Kidney (tissue), 14 donors: ENCODE results near the gene ARSD. TPM values are rescaled to one million over a fixed set of nuclear protein-coding genes. Genes with fewer than 3 reads are reported as not detected.

Source experiments
- DNase-seq, 5 donors: peaks; one replicate each; pipeline ENCODE4 v3.0.0-alpha.2; 2013 to 2020
- FAIRE-seq: peaks from 2 replicates; lab custom pipeline; 2012; peaks lifted over from hg19 to GRCh38; lab: Jason Lieb, UNC
- H3K27ac ChIP-seq, 2 donors: one replicate each; pipeline ENCODE4 v1.7.0; 2013; ENCODE audit warnings: low read depth in 2 of 2, low read length in 2 of 2, inconsistent platforms in 1 of 2
- H3K27me3 ChIP-seq: one replicate; pipeline ENCODE4 v1.7.1; 2013; ENCODE audit warnings: low read length, inconsistent platforms; ENCODE audit not compliant: control insufficient read depth, insufficient read depth
- H3K36me3 ChIP-seq, 3 donors: one replicate each; pipeline versions ENCODE4 v1.7.0 to v1.7.1; 2013; ENCODE audit warnings: low read length in 3 of 3, control low read depth in 1 of 3, inconsistent platforms in 1 of 3; ENCODE audit not compliant: insufficient read depth in 3 of 3, control insufficient read depth in 2 of 3
- H3K4me1 ChIP-seq, 3 donors: one replicate each; pipeline versions ENCODE4 v1.7.0 to v1.7.1; 2013; ENCODE audit warnings: low read length in 3 of 3, inconsistent platforms in 1 of 3, low read depth in 1 of 3; ENCODE audit not compliant: control insufficient read depth in 2 of 3, insufficient read depth in 2 of 3
- H3K4me3 ChIP-seq, 3 donors: one replicate each; pipeline versions ENCODE4 v1.7.0 to v1.8.1; 2013; ENCODE audit warnings: low read length in 3 of 3, control low read depth in 1 of 3, inconsistent platforms in 1 of 3
- H3K9ac ChIP-seq, 3 donors: one replicate each; pipeline versions ENCODE4 v1.7.0 to v1.7.1; 2013; ENCODE audit warnings: low read length in 3 of 3, control low read depth in 1 of 3, inconsistent platforms in 1 of 3
- H3K9me3 ChIP-seq, 3 donors: one replicate each; pipeline versions ENCODE4 v1.7.0 to v1.7.1; 2013; ENCODE audit warnings: low read length in 3 of 3, control low read depth in 1 of 3, inconsistent platforms in 1 of 3; ENCODE audit not compliant: control insufficient read depth in 2 of 3, insufficient read depth in 1 of 3
- intact Hi-C: fragments of 100-400 bp; cut with DNase I; formaldehyde crosslinking; loops from one replicate; pipeline ENCODE4 v1.11.1; 2022
- polyA plus RNA-seq: library from polyadenylated mRNA; stranded (reverse); fragments of 350-450 nt; fragmentation: Illumina TruSeq; extraction: RNeasy Lipid Tissue Mini Kit (QIAGEN cat#74804); gene quantifications from one replicate; pipeline ENCODE4 v1.2.3, GENCODE V29; 2014; ENCODE audit warnings: low read depth, low replicate concordance; ENCODE audit not compliant: insufficient read depth
- total RNA-seq: library from RNA; stranded (reverse); fragmentation: NEBNext Ultra II Directional; extraction: Animal tissue kit (Norgen Biotek cat#: 25700); gene quantifications from one replicate; pipeline ENCODE4 v1.2.1, GENCODE V29; 2021
- TF ChIP-seq, protein P1 (sequence below): IDR thresholded peaks from 3 replicates; pipeline ENCODE4 v1.5.1; 2012; ENCODE audit warnings: mild to moderate bottlenecking, moderate library complexity, borderline replicate concordance; ENCODE audit not compliant: insufficient read depth; ENCODE audit errors: extremely low read depth
- donor health status: control.
- donor health status: control.
- donor health status: control.
- donor health status: control.
- donor health status: control.
- donor health status: DM: yes; HTN: yes; CAD: no.
- donor health status: Normal renal cell carcinoma (clear cell type).

ARSD gene
- total and polyA plus RNA-seq, 2 donors from 2014 or later, result 35.4 to 106 TPM

DNA sequence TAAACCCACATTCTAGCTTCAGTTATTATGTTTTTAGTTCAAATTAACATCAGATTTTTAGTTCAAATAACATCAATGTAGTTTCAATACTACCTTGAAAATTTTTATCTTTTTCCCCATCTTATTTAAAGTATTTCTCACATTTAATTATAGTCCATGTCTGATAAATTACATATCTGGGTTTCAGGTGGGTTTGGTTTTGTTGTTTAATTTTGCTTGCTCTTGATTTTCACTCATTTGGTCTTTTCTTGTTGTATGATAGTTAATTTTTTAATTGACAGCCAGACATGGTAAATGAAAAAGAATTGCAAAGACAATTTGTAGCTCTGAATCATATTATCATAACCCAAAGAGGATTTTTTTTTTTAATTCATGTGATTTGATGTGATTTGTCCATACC lies 58.5 kb downstream of the ARSD start:
- no peaks in the 10 kb centered on the region for H3K36me3 ChIP-seq
- DNase-seq, result no peak
- intact Hi-C loops, result no loop called here
- no peak overlapping the region for H3K9ac ChIP-seq
- H3K27ac ChIP-seq, result no peak overlapping the region
- TF ChIP-seq, protein P1, sequence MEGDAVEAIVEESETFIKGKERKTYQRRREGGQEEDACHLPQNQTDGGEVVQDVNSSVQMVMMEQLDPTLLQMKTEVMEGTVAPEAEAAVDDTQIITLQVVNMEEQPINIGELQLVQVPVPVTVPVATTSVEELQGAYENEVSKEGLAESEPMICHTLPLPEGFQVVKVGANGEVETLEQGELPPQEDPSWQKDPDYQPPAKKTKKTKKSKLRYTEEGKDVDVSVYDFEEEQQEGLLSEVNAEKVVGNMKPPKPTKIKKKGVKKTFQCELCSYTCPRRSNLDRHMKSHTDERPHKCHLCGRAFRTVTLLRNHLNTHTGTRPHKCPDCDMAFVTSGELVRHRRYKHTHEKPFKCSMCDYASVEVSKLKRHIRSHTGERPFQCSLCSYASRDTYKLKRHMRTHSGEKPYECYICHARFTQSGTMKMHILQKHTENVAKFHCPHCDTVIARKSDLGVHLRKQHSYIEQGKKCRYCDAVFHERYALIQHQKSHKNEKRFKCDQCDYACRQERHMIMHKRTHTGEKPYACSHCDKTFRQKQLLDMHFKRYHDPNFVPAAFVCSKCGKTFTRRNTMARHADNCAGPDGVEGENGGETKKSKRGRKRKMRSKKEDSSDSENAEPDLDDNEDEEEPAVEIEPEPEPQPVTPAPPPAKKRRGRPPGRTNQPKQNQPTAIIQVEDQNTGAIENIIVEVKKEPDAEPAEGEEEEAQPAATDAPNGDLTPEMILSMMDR, result no peak
- H3K4me1 ChIP-seq, result no peaks in the 10 kb centered on the region
- peak; percentile 15 for FAIRE-seq
- H3K27me3 ChIP-seq, result no peaks in the 10 kb centered on the region
- no peak overlapping the region for H3K4me3 ChIP-seq
- H3K9me3 ChIP-seq, result no peaks in the 10 kb centered on the region

DNA sequence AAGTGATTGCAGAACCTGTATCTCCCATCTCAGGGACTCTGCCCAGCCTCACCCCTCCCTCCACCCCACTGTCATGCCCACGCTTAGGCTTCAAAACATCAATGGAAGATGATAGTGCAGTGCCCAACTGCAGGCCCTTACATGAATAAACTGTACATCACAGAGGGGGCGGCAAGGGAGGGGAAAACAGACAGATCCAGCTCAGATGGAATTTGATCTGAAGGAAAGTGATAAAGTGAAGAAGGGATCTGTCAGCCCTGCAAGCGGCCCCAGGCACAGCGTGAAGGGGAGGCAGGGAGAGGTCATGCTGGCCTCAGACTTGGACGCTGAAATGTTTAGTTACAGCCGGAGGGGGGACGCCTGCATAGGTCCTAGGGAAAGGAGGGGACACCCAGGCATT lies 61.9 kb downstream of the ARSD start:
- TF ChIP-seq, protein P1, result no peak
- no peaks in the 10 kb centered on the region for H3K27me3 ChIP-seq
- intact Hi-C loops, result no loop called here
- H3K27ac ChIP-seq, result no peak overlapping the region
- no peak overlapping the region for H3K4me3 ChIP-seq
- H3K9me3 ChIP-seq, result no peaks in the 10 kb centered on the region
- H3K9ac ChIP-seq, result no peak overlapping the region
- H3K36me3 ChIP-seq, result no peaks in the 10 kb centered on the region
- H3K4me1 ChIP-seq, result no peaks in the 10 kb centered on the region
- FAIRE-seq (no peak), DNase-seq (peak in 3 of 5 donors; percentile 37 to 64 (median 55))

DNA sequence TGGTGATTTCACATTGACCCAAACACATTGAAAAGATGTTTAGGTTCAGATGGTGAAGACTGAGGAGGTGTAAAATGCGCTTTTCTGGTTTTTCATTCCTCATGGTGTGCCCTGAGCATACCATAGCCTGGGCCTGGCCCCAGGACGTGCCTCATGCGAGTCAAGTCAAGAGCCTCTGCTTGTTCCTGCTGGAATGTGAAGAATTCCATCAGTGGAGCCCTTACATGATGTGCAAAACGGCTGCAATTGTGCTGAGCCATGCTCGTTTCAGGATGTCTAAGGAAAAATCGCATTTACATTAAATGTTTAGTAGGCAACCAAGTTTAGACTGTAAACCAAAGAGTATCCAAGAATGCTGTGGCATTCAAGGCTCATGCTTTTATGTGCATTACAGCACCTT lies 65.5 kb downstream of the ARSD start:
- TF ChIP-seq, protein P1, result no peak
- H3K4me1 ChIP-seq, result no peaks in the 10 kb centered on the region
- no peak for FAIRE-seq
- H3K4me3 ChIP-seq, result no peak overlapping the region
- no peaks in the 10 kb centered on the region for H3K36me3 ChIP-seq
- intact Hi-C loops, result no loop called here
- H3K9me3 ChIP-seq, result no peaks in the 10 kb centered on the region
- no peak overlapping the region for H3K9ac ChIP-seq
- H3K27me3 ChIP-seq, result no peaks in the 10 kb centered on the region
- DNase-seq, result peak in 2 of 5 donors; percentile 19 to 28
- no peak overlapping the region for H3K27ac ChIP-seq

DNA sequence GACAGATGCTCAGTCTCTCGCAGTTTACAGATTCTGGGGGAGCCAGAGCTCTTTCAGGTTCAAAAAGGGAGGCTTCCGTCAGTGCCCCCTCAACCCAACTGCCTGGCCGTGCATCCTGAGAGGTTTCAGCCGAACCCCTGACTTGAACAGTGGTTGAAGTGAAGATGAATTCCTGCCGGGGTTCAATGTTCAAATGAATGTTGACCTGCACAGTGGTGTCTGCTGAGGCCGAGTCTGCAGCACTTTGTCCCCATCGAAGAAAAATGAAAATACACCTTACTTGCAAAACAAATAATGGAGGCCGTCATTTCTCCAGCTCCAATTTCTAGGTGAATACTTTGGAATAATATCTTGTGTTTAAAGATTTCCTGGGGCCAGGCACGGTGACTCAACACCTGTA lies 66.7 kb downstream of the ARSD start:
- intact Hi-C loops, result no loop called here
- Histone ChIP-seq H3K4me3 (no peak overlapping the region), H3K9ac (no peak overlapping the region), H3K27me3 (no peaks in the 10 kb centered on the region), H3K27ac (no peak overlapping the region), H3K4me1 (no peaks in the 10 kb centered on the region), H3K36me3 (no peaks in the 10 kb centered on the region), H3K9me3 (no peaks in the 10 kb centered on the region)
- no peak for FAIRE-seq
- no peak for DNase-seq
- TF ChIP-seq, protein P1, result no peak
